ENCODE data around the gene FAM131A.

GRCh38 chr3:184333700-184334099, 3.7 kb upstream of the FAM131A start:
- TF ChIP-seq EZH2 (IDR thresholded peaks at IDR 0.05; ENCODE audit: borderline replicate concordance, control insufficient read depth, low read depth, low read length) = no peak
- TF ChIP-seq POLR2AphosphoS5 (IDR thresholded peaks at IDR 0.05; ENCODE audit: low read length) = no peak; the same call in 1 of the 2 replicates
- no peak for TF ChIP-seq PBX3 (IDR thresholded peaks at IDR 0.05; ENCODE audit: insufficient replicate concordance, low read depth, low read length)
- no peak for TF ChIP-seq KDM1A (IDR thresholded peaks at IDR 0.05; ENCODE audit: borderline replicate concordance)
